HEK293 (cell line): ENCODE results near the gene MTRF1L.

Experiments used
- CTCF ChIA-PET: fragments of 350-600 bp; formaldehyde crosslinking; extraction: SDS; loops from one replicate; lab custom pipeline; 2021; ENCODE audit warnings: antibody characterized with exemption; lab: Yijun Ruan, JAX
- POLR2A ChIA-PET: fragments of 300-600 bp; formaldehyde crosslinking; extraction: SDS; loops from one replicate; lab custom pipeline; 2020; ENCODE audit warnings: antibody characterized with exemption, inconsistent platforms; lab: Yijun Ruan, JAX
- H3K27ac ChIP-seq: fragments of 200-500 bp; sonication (Bioruptor generic); 2 replicates; pipeline ENCODE4 v1.5.1; 2014; ENCODE audit warnings: low read depth, low read length, control low read depth, inconsistent platforms; ENCODE audit errors: extremely low read depth
- H3K36me3 ChIP-seq, 2 experiments: fragments of 200-500 bp in 1 of 2; sonication (Bioruptor generic) in 1 of 2; 1 replicate in 1 of 2; 2 replicates in 1 of 2; pipeline ENCODE4 v1.5.1; 2014 to 2017; ENCODE audit warnings: inconsistent platforms in 2 of 2, low read length in 2 of 2; ENCODE audit not compliant: control insufficient read depth in 2 of 2, insufficient read depth in 1 of 2
- H3K4me1 ChIP-seq: fragments of 200-500 bp; sonication (Bioruptor generic); 2 replicates; pipeline ENCODE4 v1.5.1; 2014; ENCODE audit warnings: mild to moderate bottlenecking, low read length, inconsistent platforms; ENCODE audit not compliant: control insufficient read depth, insufficient read depth
- H3K4me3 ChIP-seq: 2 replicates; pipeline ENCODE4 v1.5.1; 2011; ENCODE audit warnings: low read depth, mild to moderate bottlenecking, control low read depth, low read length, moderate library complexity
- H3K9me3 ChIP-seq: fragments of 200-500 bp; sonication (Bioruptor generic); 2 replicates; pipeline ENCODE4 v1.5.1; 2014; ENCODE audit warnings: low read depth, low read length, inconsistent platforms; ENCODE audit not compliant: control insufficient read depth, insufficient read depth
- HOXD13 ChIP-seq: sonication (generic); formaldehyde crosslinking; IDR thresholded peaks from 2 replicates; pipeline ENCODE4 v1.8.0; 2022; ENCODE audit warnings: missing genetic modification reagents, borderline replicate concordance
- KLF8 ChIP-seq: fragments of 450-650 bp; formaldehyde crosslinking; IDR thresholded peaks from 2 replicates; pipeline ENCODE4 v1.5.1; 2016; ENCODE audit warnings: missing biosample characterization, missing genetic modification characterization
- REPIN1 ChIP-seq: fragments of 450-650 bp; formaldehyde crosslinking; IDR thresholded peaks from 2 replicates; pipeline ENCODE4 v1.5.1; 2017; ENCODE audit warnings: missing biosample characterization, missing genetic modification characterization, low read depth
- ZBTB48 ChIP-seq: fragments of 450-650 bp; formaldehyde crosslinking; IDR thresholded peaks from 2 replicates; pipeline ENCODE4 v1.5.1; 2016; ENCODE audit warnings: missing biosample characterization, missing genetic modification characterization
- ZBTB7A ChIP-seq: fragments of 450-650 bp; formaldehyde crosslinking; IDR thresholded peaks from 2 replicates; pipeline ENCODE4 v1.5.1; 2016; ENCODE audit warnings: low read depth, missing biosample characterization, missing genetic modification characterization
- ZFHX2 ChIP-seq: fragments of 450-650 bp; formaldehyde crosslinking; conservative IDR thresholded peaks from 2 replicates; pipeline ENCODE4 v1.5.1; 2016; ENCODE audit warnings: missing biosample characterization, missing genetic modification characterization
- ZNF140 ChIP-seq: fragments of 450-650 bp; formaldehyde crosslinking; IDR thresholded peaks from 2 replicates; pipeline ENCODE4 v1.5.1; 2016; ENCODE audit warnings: missing biosample characterization, missing genetic modification characterization
- ZNF169 ChIP-seq: fragments of 450-650 bp; formaldehyde crosslinking; IDR thresholded peaks from 2 replicates; pipeline ENCODE4 v1.5.1; 2016; ENCODE audit warnings: missing biosample characterization, missing genetic modification characterization
- ZNF596 ChIP-seq: fragments of 450-650 bp; IDR thresholded peaks from 2 replicates; pipeline ENCODE4 v1.5.0; 2018; ENCODE audit warnings: missing biosample characterization, mild to moderate bottlenecking, missing genetic modification characterization, moderate library complexity
- ZNF837 ChIP-seq: fragments of 450-650 bp; formaldehyde crosslinking; IDR thresholded peaks from 2 replicates; pipeline ENCODE4 v1.5.1; 2016; ENCODE audit warnings: missing biosample characterization, missing genetic modification characterization
- ZNF843 ChIP-seq: fragments of 450-650 bp; formaldehyde crosslinking; IDR thresholded peaks from 2 replicates; pipeline ENCODE4 v1.5.1; 2016; ENCODE audit warnings: missing biosample characterization, missing genetic modification characterization
- TF ChIP-seq, protein P1 (sequence below): fragments of 450-650 bp; formaldehyde crosslinking; IDR thresholded peaks from 2 replicates; pipeline ENCODE4 v1.5.1; 2016; ENCODE audit warnings: missing biosample characterization, missing genetic modification characterization
- TF ChIP-seq, protein P2 (sequence below): fragments of 450-650 bp; formaldehyde crosslinking; IDR thresholded peaks from 2 replicates; pipeline ENCODE4 v1.5.1; 2016; ENCODE audit warnings: missing biosample characterization, missing genetic modification characterization
- TF ChIP-seq, protein P3 (sequence below): fragments of 450-650 bp; formaldehyde crosslinking; IDR thresholded peaks from 2 replicates; pipeline ENCODE4 v1.5.1; 2016; ENCODE audit warnings: missing biosample characterization, missing genetic modification characterization, borderline replicate concordance
- TF ChIP-seq, protein P4 (sequence below): fragments of 450-650 bp; formaldehyde crosslinking; IDR thresholded peaks from 2 replicates; pipeline ENCODE4 v1.5.1; 2016; ENCODE audit warnings: missing biosample characterization, missing genetic modification characterization
- TF ChIP-seq, protein P5 (sequence below): fragments of 450-650 bp; IDR thresholded peaks from 2 replicates; pipeline ENCODE4 v1.5.1; 2018; ENCODE audit warnings: missing biosample characterization, missing genetic modification characterization
- TF ChIP-seq, protein P6 (sequence below): fragments of 450-650 bp; formaldehyde crosslinking; conservative IDR thresholded peaks from 2 replicates; pipeline ENCODE4 v1.5.1; 2016; ENCODE audit warnings: low read depth, missing biosample characterization, missing genetic modification characterization
- TF ChIP-seq, protein P7 (sequence below): fragments of 450-650 bp; formaldehyde crosslinking; IDR thresholded peaks from 2 replicates; pipeline ENCODE4 v1.5.1; 2016; ENCODE audit warnings: missing biosample characterization, missing genetic modification characterization
- TF ChIP-seq, protein P8 (sequence below): fragments of 450-650 bp; formaldehyde crosslinking; IDR thresholded peaks from 2 replicates; pipeline ENCODE4 v1.5.1; 2016; ENCODE audit warnings: missing biosample characterization, missing genetic modification characterization

MTRF1L gene

DNA sequence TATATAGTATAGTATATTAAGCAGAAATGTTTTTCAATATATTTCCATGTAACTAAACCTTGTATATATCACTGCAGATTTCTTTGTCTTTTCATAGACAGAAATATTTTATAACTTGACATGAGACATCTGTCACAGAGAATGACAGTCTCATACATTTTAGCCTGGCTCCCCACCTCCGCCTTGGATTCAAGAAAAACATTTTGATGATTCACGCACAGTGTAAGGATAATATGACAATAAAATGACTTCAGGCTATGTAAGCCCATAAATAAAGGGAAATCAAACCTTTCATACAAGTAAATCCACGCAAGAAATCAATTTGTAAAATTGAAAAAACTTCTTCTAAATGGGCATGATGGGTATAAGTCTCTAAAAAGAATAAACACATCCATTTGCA is 56.0 kb downstream of the MTRF1L start (continued):
- TF ChIP-seq, protein P1, sequence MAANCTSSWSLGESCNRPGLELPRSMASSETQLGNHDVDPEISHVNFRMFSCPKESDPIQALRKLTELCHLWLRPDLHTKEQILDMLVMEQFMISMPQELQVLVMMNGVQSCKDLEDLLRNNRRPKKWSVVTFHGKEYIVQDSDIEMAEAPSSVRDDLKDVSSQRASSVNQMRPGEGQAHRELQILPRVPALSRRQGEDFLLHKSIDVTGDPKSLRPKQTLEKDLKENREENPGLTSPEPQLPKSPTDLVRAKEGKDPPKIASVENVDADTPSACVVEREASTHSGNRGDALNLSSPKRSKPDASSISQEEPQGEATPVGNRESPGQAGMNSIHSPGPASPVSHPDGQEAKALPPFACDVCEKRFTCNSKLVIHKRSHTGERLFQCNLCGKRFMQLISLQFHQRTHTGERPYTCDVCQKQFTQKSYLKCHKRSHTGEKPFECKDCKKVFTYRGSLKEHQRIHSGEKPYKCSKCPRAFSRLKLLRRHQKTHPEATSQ (tag by site-specific recombination) = no peak
- TF ChIP-seq, protein P2, sequence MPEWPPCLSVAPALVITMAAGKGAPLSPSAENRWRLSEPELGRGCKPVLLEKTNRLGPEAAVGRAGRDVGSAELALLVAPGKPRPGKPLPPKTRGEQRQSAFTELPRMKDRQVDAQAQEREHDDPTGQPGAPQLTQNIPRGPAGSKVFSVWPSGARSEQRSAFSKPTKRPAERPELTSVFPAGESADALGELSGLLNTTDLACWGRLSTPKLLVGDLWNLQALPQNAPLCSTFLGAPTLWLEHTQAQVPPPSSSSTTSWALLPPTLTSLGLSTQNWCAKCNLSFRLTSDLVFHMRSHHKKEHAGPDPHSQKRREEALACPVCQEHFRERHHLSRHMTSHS (tag by site-specific recombination) = no peak
- TF ChIP-seq ZBTB48 (tag by site-specific recombination) (no peak), ZNF837 (tag by site-specific recombination) (no peak), HOXD13 (CRISPR knock-in tag) (no peak), ZNF140 (tag by site-specific recombination) (no peak), ZNF843 (tag by site-specific recombination) (no peak)
- TF ChIP-seq, protein P3, sequence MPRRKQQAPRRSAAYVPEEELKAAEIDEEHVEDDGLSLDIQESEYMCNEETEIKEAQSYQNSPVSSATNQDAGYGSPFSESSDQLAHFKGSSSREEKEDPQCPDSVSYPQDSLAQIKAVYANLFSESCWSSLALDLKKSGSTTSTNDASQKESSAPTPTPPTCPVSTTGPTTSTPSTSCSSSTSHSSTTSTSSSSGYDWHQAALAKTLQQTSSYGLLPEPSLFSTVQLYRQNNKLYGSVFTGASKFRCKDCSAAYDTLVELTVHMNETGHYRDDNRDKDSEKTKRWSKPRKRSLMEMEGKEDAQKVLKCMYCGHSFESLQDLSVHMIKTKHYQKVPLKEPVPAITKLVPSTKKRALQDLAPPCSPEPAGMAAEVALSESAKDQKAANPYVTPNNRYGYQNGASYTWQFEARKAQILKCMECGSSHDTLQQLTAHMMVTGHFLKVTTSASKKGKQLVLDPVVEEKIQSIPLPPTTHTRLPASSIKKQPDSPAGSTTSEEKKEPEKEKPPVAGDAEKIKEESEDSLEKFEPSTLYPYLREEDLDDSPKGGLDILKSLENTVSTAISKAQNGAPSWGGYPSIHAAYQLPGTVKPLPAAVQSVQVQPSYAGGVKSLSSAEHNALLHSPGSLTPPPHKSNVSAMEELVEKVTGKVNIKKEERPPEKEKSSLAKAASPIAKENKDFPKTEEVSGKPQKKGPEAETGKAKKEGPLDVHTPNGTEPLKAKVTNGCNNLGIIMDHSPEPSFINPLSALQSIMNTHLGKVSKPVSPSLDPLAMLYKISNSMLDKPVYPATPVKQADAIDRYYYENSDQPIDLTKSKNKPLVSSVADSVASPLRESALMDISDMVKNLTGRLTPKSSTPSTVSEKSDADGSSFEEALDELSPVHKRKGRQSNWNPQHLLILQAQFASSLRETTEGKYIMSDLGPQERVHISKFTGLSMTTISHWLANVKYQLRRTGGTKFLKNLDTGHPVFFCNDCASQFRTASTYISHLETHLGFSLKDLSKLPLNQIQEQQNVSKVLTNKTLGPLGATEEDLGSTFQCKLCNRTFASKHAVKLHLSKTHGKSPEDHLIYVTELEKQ (tag by site-specific recombination) = no peak
- TF ChIP-seq, protein P4, sequence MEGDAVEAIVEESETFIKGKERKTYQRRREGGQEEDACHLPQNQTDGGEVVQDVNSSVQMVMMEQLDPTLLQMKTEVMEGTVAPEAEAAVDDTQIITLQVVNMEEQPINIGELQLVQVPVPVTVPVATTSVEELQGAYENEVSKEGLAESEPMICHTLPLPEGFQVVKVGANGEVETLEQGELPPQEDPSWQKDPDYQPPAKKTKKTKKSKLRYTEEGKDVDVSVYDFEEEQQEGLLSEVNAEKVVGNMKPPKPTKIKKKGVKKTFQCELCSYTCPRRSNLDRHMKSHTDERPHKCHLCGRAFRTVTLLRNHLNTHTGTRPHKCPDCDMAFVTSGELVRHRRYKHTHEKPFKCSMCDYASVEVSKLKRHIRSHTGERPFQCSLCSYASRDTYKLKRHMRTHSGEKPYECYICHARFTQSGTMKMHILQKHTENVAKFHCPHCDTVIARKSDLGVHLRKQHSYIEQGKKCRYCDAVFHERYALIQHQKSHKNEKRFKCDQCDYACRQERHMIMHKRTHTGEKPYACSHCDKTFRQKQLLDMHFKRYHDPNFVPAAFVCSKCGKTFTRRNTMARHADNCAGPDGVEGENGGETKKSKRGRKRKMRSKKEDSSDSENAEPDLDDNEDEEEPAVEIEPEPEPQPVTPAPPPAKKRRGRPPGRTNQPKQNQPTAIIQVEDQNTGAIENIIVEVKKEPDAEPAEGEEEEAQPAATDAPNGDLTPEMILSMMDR = no peak
- TF ChIP-seq, protein P5, sequence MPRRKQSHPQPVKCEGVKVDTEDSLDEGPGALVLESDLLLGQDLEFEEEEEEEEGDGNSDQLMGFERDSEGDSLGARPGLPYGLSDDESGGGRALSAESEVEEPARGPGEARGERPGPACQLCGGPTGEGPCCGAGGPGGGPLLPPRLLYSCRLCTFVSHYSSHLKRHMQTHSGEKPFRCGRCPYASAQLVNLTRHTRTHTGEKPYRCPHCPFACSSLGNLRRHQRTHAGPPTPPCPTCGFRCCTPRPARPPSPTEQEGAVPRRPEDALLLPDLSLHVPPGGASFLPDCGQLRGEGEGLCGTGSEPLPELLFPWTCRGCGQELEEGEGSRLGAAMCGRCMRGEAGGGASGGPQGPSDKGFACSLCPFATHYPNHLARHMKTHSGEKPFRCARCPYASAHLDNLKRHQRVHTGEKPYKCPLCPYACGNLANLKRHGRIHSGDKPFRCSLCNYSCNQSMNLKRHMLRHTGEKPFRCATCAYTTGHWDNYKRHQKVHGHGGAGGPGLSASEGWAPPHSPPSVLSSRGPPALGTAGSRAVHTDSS (tag by site-specific recombination) = no peak

DNA sequence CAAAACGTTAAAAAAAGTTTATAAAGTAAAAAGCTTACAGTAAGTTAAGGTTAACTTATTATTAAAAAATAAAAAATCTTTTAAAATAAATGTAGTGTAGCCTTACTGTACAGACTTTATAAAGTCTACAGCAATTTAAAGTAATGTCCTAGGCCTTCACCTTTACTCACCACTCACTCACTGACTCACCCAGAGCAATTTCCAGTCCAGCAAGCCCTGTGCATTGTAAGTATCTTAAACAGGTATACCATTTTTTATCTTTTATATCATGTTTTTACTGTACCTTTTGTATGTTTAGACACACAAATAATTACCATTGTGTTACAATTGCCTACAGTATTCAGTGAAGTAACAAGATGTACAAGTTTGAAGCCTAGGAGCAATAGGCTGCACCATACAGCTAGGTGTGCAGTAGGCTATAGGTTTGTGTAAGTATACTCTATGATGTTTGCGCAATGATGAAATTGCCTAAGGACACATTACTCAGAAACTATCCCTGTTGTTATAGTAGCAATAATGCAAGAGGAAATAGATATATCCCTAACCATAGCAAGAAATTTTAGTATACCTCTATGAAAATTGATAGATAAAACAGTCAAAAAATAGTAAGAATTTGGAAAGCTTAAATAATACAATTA is 59.1 kb downstream of the MTRF1L start:
- POLR2A ChIA-PET = no interaction called here
- no peak for TF ChIP-seq ZNF596 (tag by site-specific recombination)
- TF ChIP-seq, protein P6, sequence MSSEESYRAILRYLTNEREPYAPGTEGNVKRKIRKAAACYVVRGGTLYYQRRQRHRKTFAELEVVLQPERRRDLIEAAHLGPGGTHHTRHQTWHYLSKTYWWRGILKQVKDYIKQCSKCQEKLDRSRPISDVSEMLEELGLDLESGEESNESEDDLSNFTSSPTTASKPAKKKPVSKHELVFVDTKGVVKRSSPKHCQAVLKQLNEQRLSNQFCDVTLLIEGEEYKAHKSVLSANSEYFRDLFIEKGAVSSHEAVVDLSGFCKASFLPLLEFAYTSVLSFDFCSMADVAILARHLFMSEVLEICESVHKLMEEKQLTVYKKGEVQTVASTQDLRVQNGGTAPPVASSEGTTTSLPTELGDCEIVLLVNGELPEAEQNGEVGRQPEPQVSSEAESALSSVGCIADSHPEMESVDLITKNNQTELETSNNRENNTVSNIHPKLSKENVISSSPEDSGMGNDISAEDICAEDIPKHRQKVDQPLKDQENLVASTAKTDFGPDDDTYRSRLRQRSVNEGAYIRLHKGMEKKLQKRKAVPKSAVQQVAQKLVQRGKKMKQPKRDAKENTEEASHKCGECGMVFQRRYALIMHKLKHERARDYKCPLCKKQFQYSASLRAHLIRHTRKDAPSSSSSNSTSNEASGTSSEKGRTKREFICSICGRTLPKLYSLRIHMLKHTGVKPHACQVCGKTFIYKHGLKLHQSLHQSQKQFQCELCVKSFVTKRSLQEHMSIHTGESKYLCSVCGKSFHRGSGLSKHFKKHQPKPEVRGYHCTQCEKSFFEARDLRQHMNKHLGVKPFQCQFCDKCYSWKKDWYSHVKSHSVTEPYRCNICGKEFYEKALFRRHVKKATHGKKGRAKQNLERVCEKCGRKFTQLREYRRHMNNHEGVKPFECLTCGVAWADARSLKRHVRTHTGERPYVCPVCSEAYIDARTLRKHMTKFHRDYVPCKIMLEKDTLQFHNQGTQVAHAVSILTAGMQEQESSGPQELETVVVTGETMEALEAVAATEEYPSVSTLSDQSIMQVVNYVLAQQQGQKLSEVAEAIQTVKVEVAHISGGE (tag by site-specific recombination) = no peak
- TF ChIP-seq ZNF169 (tag by site-specific recombination) = no peak
- no peak for TF ChIP-seq KLF8
- TF ChIP-seq, protein P7, sequence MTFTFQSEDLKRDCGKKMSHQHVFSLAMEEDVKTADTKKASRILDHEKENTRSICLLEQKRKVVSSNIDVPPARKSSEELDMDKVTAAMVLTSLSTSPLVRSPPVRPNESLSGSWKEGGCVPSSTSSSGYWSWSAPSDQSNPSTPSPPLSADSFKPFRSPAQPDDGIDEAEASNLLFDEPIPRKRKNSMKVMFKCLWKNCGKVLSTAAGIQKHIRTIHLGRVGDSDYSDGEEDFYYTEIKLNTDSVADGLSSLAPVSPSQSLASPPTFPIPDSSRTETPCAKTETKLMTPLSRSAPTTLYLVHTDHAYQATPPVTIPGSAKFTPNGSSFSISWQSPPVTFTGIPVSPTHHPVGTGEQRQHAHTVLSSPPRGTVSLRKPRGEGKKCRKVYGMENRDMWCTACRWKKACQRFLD (tag by site-specific recombination) = no peak
- TF ChIP-seq ZFHX2 (tag by site-specific recombination) = no peak
- no peak for TF ChIP-seq REPIN1
- TF ChIP-seq ZBTB7A (tag by site-specific recombination) = no peak
- TF ChIP-seq, protein P8, sequence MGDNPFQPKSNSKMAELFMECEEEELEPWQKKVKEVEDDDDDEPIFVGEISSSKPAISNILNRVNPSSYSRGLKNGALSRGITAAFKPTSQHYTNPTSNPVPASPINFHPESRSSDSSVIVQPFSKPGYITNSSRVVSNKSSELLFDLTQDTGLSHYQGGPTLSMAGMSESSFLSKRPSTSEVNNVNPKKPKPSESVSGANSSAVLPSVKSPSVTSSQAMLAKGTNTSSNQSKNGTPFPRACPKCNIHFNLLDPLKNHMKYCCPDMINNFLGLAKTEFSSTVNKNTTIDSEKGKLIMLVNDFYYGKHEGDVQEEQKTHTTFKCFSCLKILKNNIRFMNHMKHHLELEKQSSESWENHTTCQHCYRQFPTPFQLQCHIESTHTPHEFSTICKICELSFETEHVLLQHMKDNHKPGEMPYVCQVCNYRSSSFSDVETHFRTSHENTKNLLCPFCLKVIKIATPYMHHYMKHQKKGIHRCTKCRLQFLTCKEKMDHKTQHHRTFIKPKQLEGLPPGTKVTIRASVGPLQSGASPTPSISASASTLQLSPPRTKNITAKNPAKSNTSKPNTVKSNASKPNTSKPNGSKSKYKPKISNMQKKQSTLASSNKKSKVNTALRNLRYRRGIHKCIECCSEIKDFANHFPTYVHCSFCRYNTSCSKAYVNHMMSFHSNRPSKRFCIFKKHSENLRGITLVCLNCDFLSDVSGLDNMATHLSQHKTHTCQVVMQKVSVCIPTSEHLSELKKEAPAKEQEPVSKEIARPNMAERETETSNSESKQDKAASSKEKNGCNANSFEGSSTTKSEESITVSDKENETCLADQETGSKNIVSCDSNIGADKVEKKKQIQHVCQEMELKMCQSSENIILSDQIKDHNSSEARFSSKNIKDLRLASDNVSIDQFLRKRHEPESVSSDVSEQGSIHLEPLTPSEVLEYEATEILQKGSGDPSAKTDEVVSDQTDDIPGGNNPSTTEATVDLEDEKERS (tag by site-specific recombination) = no peak

More for the DNA sequence above, 59.1 kb downstream of the MTRF1L start:
- Histone ChIP-seq H3K27ac (no peak overlapping the region), H3K4me3 (no peak overlapping the region), H3K9me3 (no peaks in the 10 kb centered on the region), H3K36me3 (no peaks in the 10 kb centered on the region), H3K4me1 (no peaks in the 10 kb centered on the region)
- CTCF ChIA-PET = interaction anchor here (0.6 to 3.0 kb wide), 5 partner anchors 10 to 851 kb away, joined by 3 to 13 read pairs (median 4); no protein-coding TSS in a partner anchor
